ES-I3 (cell line): ENCODE measurements around the gene ENDOV.
A peak's percentile ranks its signal among the peaks of the same experiment; 100 is the strongest.

ENCODE experiments used
- H3K36me3 ChIP-seq: 2 replicates; pipeline ENCODE4 v1.6.1; 2013; ENCODE audit warnings: mild to moderate bottlenecking, low read length, control low read depth, moderate library complexity; ENCODE audit not compliant: insufficient read depth
- H3K4me1 ChIP-seq: 2 replicates; pipeline ENCODE4 v1.6.1; 2013; ENCODE audit warnings: mild to moderate bottlenecking, control low read depth, low read length; ENCODE audit not compliant: insufficient read depth
- H3K9ac ChIP-seq: 2 replicates; pipeline ENCODE4 v1.6.1; 2013; ENCODE audit warnings: low read depth, mild to moderate bottlenecking, low read length, moderate library complexity
- H3K9me3 ChIP-seq: 2 replicates; pipeline ENCODE4 v1.6.1; 2013; ENCODE audit warnings: mild to moderate bottlenecking, low read length, moderate library complexity; ENCODE audit not compliant: control insufficient read depth, insufficient read depth

ENDOV gene

DNA sequence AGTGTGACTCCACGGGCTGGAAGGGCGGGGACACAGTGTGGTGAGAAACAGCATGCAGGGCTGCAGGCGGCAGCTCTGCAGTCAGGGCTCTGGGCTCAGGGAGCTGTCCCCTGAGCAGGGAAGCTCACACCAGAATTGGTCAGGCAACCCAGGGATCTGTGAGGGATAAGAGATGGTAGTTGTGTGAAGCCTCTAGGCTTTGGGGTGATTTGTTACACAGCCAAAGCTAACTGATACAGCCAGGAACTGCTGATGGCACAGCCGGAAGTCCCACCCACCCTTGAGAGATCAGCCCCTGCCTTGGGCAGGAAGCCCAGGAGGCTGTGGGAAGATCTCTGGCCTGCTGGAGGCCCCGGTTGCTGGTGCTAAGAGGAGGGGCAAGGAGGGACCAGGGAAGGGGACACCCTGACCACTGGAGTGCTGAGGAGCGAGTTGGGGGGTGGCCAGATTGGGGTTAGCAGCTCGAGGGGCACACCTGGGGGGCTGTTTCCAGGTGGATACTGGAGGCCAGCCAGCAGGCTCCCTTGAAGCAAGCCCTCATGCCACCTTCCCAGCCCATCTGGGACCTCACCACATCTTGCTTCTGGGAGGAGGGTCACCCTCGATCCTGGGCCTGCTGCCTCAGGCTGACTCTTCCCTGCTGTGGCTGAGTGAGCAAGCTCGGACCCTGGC is 36.3 kb downstream of the ENDOV start:
- Histone ChIP-seq H3K36me3 (no peaks in the 10 kb centered on the region), H3K9me3 (no peaks in the 10 kb centered on the region), H3K9ac (no peak overlapping the region), H3K4me1 (no peaks in the 10 kb centered on the region)

DNA sequence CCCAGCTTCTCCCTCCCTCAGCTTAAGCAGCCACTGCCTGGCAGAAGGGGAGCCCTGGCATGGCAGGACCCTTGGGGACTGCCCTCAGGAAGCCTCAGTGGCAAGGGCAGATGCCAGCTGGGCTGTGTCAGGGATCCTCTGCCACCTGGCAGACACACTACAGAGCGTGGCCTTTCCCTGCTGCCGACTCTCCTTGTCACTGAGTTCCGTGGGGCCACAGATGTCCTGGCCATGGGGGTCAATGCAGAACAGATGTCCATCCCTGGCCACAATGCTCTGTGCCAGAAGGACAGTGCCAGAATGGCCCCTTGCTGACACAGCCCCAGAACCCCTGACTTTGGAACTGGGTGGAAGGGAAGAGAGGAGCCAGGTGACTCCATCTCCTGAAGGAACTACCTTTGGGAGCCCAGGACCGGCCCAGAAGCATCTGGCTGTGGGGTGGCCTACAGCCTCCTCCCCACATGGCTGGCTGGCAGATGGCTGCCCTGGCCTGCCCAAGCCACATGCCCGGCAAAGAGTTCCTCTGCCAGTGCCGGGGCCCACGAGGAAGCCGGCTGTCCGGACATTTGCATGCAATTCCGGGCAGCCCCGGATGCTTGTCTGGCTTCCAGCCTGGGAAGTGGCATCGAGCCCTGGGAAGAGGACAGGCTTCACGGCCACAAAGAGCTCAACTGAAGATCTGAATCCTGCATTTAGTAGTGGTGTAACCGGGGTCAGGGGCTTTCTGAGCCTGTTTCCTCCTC is 37.4 kb downstream of the ENDOV start:
- H3K4me1 ChIP-seq = no peaks in the 10 kb centered on the region
- no peaks in the 10 kb centered on the region for H3K9me3 ChIP-seq
- H3K9ac ChIP-seq = no peak overlapping the region

GRCh38 chr17:80453126-80453997 is 38.4 kb downstream of the ENDOV start:
- Histone ChIP-seq H3K36me3 (no peaks in the 10 kb centered on the region), H3K9me3 (no peaks in the 10 kb centered on the region), H3K4me1 (no peaks in the 10 kb centered on the region), H3K9ac (peak overlapping the region; percentile 89; the same call in 1 of the 2 replicates)

More for the DNA sequence above, 37.4 kb downstream of the ENDOV start:
- no peaks in the 10 kb centered on the region for H3K36me3 ChIP-seq

- Histone ChIP-seq H3K4me1 (no peaks in the 10 kb centered on the region), H3K36me3 (no peaks in the 10 kb centered on the region), H3K9ac (peak overlapping the region; percentile 89), H3K9me3 (no peaks in the 10 kb centered on the region)
Measured at GRCh38 chr17:80453998-80454556, 39.1 kb downstream of the ENDOV start.

DNA sequence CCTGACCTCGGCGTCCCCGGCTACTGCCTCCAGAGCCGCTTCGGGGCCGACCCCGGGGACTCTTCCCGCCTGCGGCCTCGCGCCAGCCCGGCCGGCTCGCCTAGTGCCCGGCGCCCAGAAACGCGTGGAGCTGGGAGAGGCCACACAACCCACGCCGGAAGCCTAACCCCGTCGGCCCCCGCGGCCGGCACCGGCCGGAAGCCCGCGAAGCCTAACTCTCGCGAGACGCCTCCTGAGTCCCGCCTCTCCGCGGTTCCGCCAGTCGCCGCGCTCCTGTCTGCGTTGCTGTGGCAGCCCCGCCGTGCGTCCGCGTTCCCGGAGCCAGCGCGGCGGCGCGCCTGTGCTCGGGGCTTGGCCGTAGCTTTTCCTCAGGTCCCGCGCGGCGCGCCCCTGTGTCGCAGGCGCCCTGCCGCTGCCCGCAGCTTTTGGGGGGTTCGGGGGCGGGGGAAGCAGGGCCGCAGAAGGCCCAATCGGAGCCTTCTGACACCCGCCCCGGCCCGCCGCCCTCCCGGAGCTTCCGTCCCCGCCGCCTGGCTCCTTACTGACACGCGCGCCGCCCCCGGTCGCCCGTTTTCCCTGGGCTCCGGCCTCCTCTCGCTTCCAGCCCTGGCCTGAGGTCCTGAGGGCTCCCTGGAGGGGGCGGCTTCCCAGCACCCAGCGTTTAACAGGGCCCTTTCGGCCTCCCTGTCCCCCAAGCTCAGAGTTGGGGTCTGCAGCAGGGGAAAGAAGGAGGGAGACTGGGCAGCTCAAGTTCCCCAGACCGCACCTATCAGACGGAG is 39.8 kb downstream of the ENDOV start:
- Histone ChIP-seq H3K9me3 (no peaks in the 10 kb centered on the region), H3K36me3 (no peaks in the 10 kb centered on the region), H3K9ac (peak overlapping the region; percentile 89), H3K4me1 (no peaks in the 10 kb centered on the region)

GRCh38 chr17:80455336-80455710 is 40.4 kb downstream of the ENDOV start:
- peak overlapping the region; percentile 89 for H3K9ac ChIP-seq
- no peaks in the 10 kb centered on the region for H3K9me3 ChIP-seq
- no peaks in the 10 kb centered on the region for H3K36me3 ChIP-seq
- H3K4me1 ChIP-seq = no peaks in the 10 kb centered on the region

DNA sequence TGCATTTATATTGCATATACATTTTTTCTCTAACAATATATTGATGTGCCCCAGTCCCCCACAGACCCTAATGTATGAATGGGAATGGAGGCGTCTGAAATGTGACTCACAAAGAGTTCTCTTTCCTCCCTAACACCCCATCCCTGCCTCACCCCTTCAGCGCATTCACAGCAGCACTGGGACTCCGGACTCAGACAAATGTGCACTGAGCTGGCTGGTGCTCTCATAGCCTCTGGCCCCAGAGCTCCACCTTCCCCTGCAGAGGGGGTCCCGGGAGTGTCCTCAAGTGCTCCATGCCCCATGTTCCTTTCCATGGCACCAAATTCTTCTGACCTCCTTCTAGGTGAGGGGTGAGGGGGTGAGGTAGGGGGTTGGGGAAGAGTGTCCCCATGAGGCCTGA is 40.8 kb downstream of the ENDOV start:
- Histone ChIP-seq H3K9me3 (no peaks in the 10 kb centered on the region), H3K36me3 (no peaks in the 10 kb centered on the region), H3K9ac (peak overlapping the region; percentile 89; the same call in 1 of the 2 replicates), H3K4me1 (no peaks in the 10 kb centered on the region)

DNA sequence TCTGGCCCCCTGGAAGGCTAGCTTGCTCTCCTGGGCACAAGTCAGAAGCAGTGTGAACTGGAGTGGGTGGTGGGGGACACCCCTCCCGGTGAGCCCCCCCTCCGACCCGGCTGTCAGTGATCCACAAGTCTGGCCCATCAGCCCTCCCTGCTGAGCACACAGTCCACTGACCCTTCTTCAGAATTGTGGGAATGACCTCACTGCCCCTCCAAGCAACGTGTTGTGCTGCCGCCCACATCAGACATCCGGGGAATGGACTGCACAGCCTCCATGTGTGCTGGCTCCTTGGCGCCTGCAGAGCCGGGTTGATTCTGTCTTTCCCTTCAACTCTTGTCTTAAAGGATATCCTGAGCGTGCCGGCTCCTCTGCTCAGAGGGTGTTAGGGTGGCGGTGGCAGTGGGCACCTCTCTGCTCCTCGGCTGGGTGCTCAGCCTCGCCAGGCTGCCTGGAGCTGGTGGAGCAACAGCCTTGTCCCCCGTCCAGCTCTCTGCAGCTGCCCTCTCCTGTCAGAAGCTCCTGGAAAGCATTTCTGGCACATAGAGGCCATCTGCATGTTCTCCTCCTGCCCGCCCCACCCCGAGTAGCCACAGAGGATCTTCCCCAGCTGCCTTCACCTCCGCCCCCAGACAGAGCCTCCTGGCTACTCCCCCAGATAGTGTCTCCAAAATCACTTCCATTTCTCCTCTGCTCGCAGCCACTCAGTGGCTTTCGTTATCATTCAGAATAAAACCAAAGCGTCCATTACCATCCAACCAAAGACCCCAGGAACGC is 41.7 kb downstream of the ENDOV start:
- H3K9me3 ChIP-seq = no peaks in the 10 kb centered on the region
- H3K4me1 ChIP-seq = no peaks in the 10 kb centered on the region
- no peaks in the 10 kb centered on the region for H3K36me3 ChIP-seq
- no peak overlapping the region for H3K9ac ChIP-seq

GRCh38 chr17:80457236-80457856 is 42.4 kb downstream of the ENDOV start:
- H3K4me1 ChIP-seq = no peaks in the 10 kb centered on the region

GRCh38 chr17:80458016-80458415 is 43.0 kb downstream of the ENDOV start:
- no peaks in the 10 kb centered on the region for H3K4me1 ChIP-seq
- no peaks in the 10 kb centered on the region for H3K36me3 ChIP-seq
- H3K9ac ChIP-seq = no peak overlapping the region
- no peaks in the 10 kb centered on the region for H3K9me3 ChIP-seq

More at GRCh38 chr17:80457236-80457856, 42.4 kb downstream of the ENDOV start:
- H3K9ac ChIP-seq = no peak overlapping the region
- H3K36me3 ChIP-seq = no peaks in the 10 kb centered on the region
- H3K9me3 ChIP-seq = no peaks in the 10 kb centered on the region

DNA sequence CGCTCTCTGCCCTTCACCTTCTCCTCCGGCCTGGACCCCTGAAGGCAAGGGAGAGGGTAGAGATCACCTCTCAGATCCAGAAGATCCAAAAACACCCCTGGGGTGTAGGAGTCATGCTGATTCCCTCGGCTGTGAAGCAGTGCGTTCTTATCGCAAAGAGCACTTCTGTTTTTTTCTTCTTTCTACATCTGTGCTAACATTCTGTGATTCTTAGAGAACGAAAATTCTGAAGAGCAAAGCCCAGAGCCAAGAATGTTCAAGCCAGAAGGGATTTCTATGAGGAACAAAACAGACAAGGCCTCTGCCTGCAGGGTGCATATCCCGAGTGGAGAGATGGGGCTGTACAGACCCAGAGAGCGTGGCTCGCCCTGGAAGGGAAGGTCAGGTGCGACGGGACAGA is 44.3 kb downstream of the ENDOV start:
- Histone ChIP-seq H3K9ac (no peak overlapping the region), H3K9me3 (no peaks in the 10 kb centered on the region), H3K4me1 (no peaks in the 10 kb centered on the region), H3K36me3 (no peaks in the 10 kb centered on the region)

DNA sequence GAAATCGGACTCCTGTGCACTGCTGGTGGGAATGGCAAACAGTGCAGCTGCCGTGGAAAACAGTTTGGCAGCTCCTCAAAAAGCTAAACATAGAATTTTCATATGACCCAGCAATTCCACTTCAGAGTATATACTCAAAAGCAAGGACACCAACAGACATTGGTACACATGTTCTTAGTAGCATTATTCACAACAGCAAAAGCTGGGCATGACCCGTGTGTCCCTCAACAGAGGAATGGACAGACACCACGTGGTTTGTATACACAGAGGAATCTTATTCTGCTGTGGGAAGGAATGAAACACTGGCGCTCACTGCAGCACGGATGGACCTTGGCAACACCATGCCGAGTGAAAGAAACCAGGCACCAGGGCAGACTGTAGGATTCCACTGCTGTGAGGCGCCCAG is 45.5 kb downstream of the ENDOV start:
- H3K9ac ChIP-seq = no peak overlapping the region
- no peaks in the 10 kb centered on the region for H3K9me3 ChIP-seq
- no peaks in the 10 kb centered on the region for H3K36me3 ChIP-seq
- H3K4me1 ChIP-seq = no peaks in the 10 kb centered on the region
